OCI-LY1 (cell line): ENCODE results near the gene ZNF605.

ENCODE experiments used
- H2AFZ ChIP-seq: fragments of 200-600 bp; sonication (generic), shearing (Covaris generic); 2 replicates; pipeline ENCODE4 v1.6.0; 2014; ENCODE audit warnings: antibody characterized with exemption, mild to moderate bottlenecking, low read length
- H3F3A ChIP-seq: fragments of 200-600 bp; sonication (generic), shearing (Covaris generic); 2 replicates; pipeline ENCODE4 v1.6.0; 2014; ENCODE audit warnings: mild to moderate bottlenecking, antibody characterized with exemption, low read length, moderate library complexity; ENCODE audit not compliant: insufficient read depth
- H3K27ac ChIP-seq: fragments of 200-600 bp; sonication (generic); 2 replicates; pipeline ENCODE4 v1.5.1; 2014; ENCODE audit warnings: low read length, mixed run types, mild to moderate bottlenecking, low read depth; ENCODE audit not compliant: poor library complexity, severe bottlenecking
- H3K27me3 ChIP-seq: fragments of 200-600 bp; sonication (generic); 2 replicates; pipeline ENCODE4 v1.6.0; 2014; ENCODE audit warnings: antibody characterized with exemption, mild to moderate bottlenecking, low read length, moderate library complexity; ENCODE audit not compliant: insufficient read depth
- H3K36me3 ChIP-seq: fragments of 200-600 bp; sonication (generic); 2 replicates; pipeline ENCODE4 v1.6.1; 2014; ENCODE audit warnings: mild to moderate bottlenecking, antibody characterized with exemption, low read length, moderate library complexity, mixed read lengths; ENCODE audit not compliant: insufficient read depth
- H3K4me1 ChIP-seq: fragments of 200-600 bp; sonication (generic); 2 replicates; pipeline ENCODE4 v1.5.1; 2014; ENCODE audit warnings: mild to moderate bottlenecking, low read length, moderate library complexity; ENCODE audit not compliant: insufficient read depth, severe bottlenecking
- H3K4me2 ChIP-seq: fragments of 200-600 bp; sonication (generic), shearing (Covaris generic); 2 replicates; pipeline ENCODE4 v1.6.1; 2014; ENCODE audit warnings: low read length
- H3K4me3 ChIP-seq: fragments of 200-600 bp; sonication (generic); 2 replicates; pipeline ENCODE4 v1.5.1; 2014; ENCODE audit warnings: low read length, low read depth, mild to moderate bottlenecking, mixed read lengths; ENCODE audit not compliant: poor library complexity, severe bottlenecking
- H3K79me2 ChIP-seq: fragments of 200-600 bp; shearing (Covaris generic); 2 replicates; pipeline ENCODE4 v1.6.1; 2016; ENCODE audit warnings: mixed run types, low read length, mixed read lengths; ENCODE audit not compliant: insufficient read depth
- H3K9ac ChIP-seq: fragments of 200-600 bp; sonication (generic), shearing (Covaris generic); 2 replicates; pipeline ENCODE4 v1.6.1; 2014; ENCODE audit warnings: mild to moderate bottlenecking, low read length, mixed read lengths
- H3K9me2 ChIP-seq: fragments of 200-600 bp; sonication (generic), shearing (Covaris generic); 2 replicates; pipeline ENCODE4 v1.6.1; 2014; ENCODE audit warnings: low read depth, mild to moderate bottlenecking, low read length, mixed read lengths
- H3K9me3 ChIP-seq: fragments of 200-600 bp; shearing (Covaris generic); 2 replicates; pipeline ENCODE4 v1.6.1; 2014; ENCODE audit warnings: low read length, mixed read lengths
- H4K20me1 ChIP-seq: fragments of 200-600 bp; sonication (generic), shearing (Covaris generic); 2 replicates; pipeline ENCODE4 v1.6.0; 2016; ENCODE audit warnings: mild to moderate bottlenecking, low read length; ENCODE audit not compliant: insufficient read depth
- EZH2 ChIP-seq: fragments of 200-600 bp; sonication (generic), shearing (Covaris generic); IDR thresholded peaks from 2 replicates; pipeline ENCODE4 v1.8.0; 2017; ENCODE audit warnings: borderline replicate concordance, mixed run types, mild to moderate bottlenecking, antibody characterized with exemption, low read length, moderate library complexity, mixed read lengths
- TF ChIP-seq, protein P1 (sequence below): fragments of 200-600 bp; sonication (generic), shearing (Covaris generic); IDR thresholded peaks from 2 replicates; pipeline ENCODE4 v1.5.1; 2017; ENCODE audit warnings: mild to moderate bottlenecking, antibody characterized with exemption, low read length, moderate library complexity, mixed read lengths

The ZNF605 gene

DNA sequence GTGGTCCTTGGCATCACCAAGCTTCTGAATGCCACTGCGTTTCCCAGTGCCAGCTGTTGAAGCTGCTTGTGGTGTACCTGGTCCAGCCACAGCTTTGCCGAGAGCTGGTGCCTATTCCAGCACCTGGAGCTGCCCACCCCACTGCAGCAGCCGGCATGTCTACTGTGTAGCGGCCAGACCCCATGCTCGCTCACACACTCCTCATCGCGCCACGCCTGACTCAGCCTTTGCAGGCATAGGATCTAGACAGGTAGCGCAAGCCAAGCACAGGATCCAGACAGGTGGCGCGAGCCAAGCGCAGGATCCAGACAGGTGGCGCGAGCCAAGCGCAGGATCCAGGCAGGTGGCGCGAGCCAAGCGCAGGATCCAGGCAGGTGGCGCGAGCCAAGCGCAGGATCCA, 11.6 kb upstream of the ZNF605 start:
- Histone ChIP-seq H4K20me1 (no peaks in the 10 kb centered on the region), H3K27me3 (no peaks in the 10 kb centered on the region), H3K79me2 (no peaks in the 10 kb centered on the region), H3K9me3 (peaks cover 16% of the 10 kb centered on the region), H3K36me3 (no peaks in the 10 kb centered on the region), H3F3A (no peaks in the 10 kb centered on the region), H3K4me1 (no peaks in the 10 kb centered on the region), H3K9ac (no peak overlapping the region), H2AFZ (no peak overlapping the region), H3K9me2 (no peaks in the 10 kb centered on the region), H3K4me3 (no peak overlapping the region), H3K27ac (no peak overlapping the region), H3K4me2 (no peak overlapping the region)
- no peak for TF ChIP-seq EZH2
- TF ChIP-seq, protein P1, sequence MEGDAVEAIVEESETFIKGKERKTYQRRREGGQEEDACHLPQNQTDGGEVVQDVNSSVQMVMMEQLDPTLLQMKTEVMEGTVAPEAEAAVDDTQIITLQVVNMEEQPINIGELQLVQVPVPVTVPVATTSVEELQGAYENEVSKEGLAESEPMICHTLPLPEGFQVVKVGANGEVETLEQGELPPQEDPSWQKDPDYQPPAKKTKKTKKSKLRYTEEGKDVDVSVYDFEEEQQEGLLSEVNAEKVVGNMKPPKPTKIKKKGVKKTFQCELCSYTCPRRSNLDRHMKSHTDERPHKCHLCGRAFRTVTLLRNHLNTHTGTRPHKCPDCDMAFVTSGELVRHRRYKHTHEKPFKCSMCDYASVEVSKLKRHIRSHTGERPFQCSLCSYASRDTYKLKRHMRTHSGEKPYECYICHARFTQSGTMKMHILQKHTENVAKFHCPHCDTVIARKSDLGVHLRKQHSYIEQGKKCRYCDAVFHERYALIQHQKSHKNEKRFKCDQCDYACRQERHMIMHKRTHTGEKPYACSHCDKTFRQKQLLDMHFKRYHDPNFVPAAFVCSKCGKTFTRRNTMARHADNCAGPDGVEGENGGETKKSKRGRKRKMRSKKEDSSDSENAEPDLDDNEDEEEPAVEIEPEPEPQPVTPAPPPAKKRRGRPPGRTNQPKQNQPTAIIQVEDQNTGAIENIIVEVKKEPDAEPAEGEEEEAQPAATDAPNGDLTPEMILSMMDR: no peak

GRCh38 chr12:132966676-132967415, 10.7 kb upstream of the ZNF605 start:
- Histone ChIP-seq H3K4me1 (no peaks in the 10 kb centered on the region), H3K27ac (no peak overlapping the region), H3K36me3 (no peaks in the 10 kb centered on the region), H3K9ac (no peak overlapping the region), H3K79me2 (no peaks in the 10 kb centered on the region), H3F3A (no peaks in the 10 kb centered on the region), H3K9me2 (no peaks in the 10 kb centered on the region), H3K9me3 (peaks cover 13% of the 10 kb centered on the region), H3K27me3 (no peaks in the 10 kb centered on the region), H4K20me1 (no peaks in the 10 kb centered on the region), H3K4me2 (no peak overlapping the region), H2AFZ (no peak overlapping the region), H3K4me3 (no peak overlapping the region)
- TF ChIP-seq, protein P1: no peak
- TF ChIP-seq EZH2: no peak

DNA sequence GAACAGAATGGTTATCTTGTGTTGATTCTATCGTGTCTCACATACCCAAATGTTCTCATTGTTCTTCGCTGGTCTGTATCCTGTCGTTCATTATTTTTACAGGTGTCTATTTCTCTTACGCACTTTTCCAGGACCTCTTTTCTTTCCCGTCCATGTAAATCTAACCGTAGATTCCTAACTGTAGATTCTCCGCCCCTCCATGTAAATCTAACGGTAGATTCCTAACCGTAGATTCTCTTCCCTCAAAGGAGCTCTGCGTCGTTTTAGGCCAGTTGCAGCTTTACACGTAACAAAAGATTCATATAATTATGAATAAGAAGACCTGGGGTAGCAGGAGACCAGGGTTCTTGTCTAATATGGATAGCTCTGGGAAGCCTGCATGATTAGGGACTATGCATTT, 9.7 kb upstream of the ZNF605 start:
- H3K9me2 ChIP-seq: no peaks in the 10 kb centered on the region
- H3K27ac ChIP-seq: no peak overlapping the region
- no peaks in the 10 kb centered on the region for H3K36me3 ChIP-seq
- H3F3A ChIP-seq: no peaks in the 10 kb centered on the region
- TF ChIP-seq, protein P1: no peak
- TF ChIP-seq EZH2: no peak
- H3K9me3 ChIP-seq: peaks cover 13% of the 10 kb centered on the region
- H4K20me1 ChIP-seq: no peaks in the 10 kb centered on the region
- H2AFZ ChIP-seq: no peak overlapping the region
- H3K79me2 ChIP-seq: no peaks in the 10 kb centered on the region
- no peaks in the 10 kb centered on the region for H3K4me1 ChIP-seq
- H3K4me3 ChIP-seq: no peak overlapping the region
- H3K27me3 ChIP-seq: no peaks in the 10 kb centered on the region
- H3K4me2 ChIP-seq: no peak overlapping the region
- no peak overlapping the region for H3K9ac ChIP-seq
